GM10266 (cell line): ENCODE data around the gene DYNC1I1.

Experiments used
- DNase-seq: peaks from one replicate; pipeline ENCODE4 v3.0.0; 2012; ENCODE audit errors: extremely low spot score
- TF ChIP-seq, protein P1 (sequence below): IDR thresholded peaks from 2 replicates; pipeline ENCODE4 v1.5.1; 2012; ENCODE audit warnings: mild to moderate bottlenecking, low read depth; ENCODE audit not compliant: control insufficient read depth, insufficient read depth; ENCODE audit errors: missing control alignments

Gene DYNC1I1

DNA sequence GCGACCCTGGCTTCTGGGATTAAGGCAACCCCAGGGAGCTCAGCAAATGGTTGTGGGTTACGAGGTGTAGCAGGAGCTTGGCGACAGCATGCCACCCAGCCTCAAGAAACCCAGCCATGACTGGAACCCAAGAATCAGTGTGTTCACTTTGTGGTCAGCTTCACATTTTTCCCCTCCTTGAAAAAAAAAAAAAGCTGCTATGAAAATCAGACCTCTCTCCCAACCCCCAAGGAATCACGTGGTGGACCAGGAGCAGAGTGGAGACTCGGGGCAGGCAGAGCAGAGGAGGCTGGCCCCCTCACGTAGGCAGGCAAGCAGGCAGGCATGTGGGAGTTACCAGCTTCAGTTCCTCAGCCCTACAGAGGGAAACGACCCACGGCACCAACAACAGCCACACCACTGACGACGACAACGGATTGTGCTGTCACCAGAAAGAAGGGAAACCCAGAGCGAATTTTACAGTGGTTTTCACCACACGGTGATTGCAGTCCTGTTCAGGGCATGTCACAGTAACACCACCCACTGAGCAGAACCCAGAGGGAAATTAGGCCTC, 346.2 kb downstream of the DYNC1I1 start:
- TF ChIP-seq, protein P1, sequence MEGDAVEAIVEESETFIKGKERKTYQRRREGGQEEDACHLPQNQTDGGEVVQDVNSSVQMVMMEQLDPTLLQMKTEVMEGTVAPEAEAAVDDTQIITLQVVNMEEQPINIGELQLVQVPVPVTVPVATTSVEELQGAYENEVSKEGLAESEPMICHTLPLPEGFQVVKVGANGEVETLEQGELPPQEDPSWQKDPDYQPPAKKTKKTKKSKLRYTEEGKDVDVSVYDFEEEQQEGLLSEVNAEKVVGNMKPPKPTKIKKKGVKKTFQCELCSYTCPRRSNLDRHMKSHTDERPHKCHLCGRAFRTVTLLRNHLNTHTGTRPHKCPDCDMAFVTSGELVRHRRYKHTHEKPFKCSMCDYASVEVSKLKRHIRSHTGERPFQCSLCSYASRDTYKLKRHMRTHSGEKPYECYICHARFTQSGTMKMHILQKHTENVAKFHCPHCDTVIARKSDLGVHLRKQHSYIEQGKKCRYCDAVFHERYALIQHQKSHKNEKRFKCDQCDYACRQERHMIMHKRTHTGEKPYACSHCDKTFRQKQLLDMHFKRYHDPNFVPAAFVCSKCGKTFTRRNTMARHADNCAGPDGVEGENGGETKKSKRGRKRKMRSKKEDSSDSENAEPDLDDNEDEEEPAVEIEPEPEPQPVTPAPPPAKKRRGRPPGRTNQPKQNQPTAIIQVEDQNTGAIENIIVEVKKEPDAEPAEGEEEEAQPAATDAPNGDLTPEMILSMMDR, result no peak
- no peak for DNase-seq

DNA sequence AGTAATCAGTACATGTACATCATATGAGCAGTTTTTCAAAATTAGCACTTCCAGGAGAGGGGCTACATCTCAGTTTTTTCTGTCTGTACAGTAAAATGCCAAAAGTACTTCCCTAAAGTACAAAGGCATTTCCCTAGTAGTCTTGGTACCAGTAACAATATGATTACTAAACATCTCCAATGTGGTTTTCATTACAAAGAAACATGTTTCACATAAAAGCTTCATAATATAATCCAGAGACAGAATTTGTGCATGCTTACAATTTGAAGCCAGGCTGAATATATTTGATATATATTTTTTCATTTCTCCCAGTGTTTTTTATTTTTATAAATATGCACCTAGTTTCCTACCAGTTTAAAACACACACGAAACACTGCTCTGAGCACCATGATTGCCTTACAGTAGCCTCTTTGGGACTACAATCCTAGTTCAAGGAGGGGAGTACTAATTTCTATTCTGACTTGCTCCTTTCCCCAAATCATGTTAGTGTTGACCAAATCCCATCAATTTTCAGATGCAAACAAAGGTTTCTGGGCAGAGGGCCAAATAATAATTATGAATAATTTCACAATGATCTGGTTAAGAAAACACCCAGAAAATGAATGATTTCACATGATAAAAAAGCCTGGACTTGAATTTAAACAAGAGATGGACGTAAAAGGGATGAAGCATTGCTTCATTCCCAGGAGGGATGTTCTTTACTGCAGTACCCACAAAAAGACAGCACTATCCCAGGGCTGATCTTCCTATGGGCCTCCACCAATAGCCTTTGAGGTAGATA, 348.3 kb downstream of the DYNC1I1 start:
- TF ChIP-seq, protein P1, result no peak
- no peak for DNase-seq

DNA sequence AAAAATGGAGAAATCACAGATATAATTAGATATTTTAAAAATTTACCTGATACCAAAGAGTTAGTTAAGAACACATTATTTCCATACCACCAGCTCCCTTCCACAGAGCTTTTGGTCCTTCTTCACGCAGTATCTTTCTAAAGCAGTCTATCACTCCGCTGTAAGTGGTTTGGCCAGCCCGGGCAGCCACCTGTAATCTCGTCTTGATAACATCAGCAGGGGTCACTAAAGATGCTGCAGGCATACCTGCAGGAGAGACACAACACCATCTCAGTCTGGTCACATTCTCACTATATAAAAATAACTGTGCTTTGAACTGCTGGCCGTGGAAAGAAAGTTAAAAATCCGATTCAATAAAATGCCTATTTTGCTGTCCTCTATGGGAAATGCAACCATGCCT, 349.4 kb downstream of the DYNC1I1 start:
- TF ChIP-seq, protein P1, result no peak
- DNase-seq, result no peak

DNA sequence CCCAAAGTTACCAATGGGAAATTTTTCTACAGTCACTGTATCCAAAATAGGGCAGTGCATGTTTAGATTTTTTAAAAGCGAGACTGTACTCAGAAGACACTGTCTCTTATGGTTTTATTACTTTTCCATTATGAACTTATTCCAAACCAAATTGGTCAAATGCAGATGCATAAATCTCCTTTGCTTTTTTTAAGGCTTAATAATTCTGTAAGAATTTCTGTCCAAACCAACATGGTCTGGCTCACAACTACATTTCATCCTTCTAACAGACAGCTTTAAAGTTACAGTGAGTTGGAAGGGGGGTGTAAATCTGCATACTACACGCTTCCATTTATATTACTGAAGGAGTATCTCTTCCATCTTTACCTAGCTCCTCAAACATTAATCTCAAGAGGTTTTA, 350.4 kb downstream of the DYNC1I1 start:
- no peak for DNase-seq
- TF ChIP-seq, protein P1, result no peak

DNA sequence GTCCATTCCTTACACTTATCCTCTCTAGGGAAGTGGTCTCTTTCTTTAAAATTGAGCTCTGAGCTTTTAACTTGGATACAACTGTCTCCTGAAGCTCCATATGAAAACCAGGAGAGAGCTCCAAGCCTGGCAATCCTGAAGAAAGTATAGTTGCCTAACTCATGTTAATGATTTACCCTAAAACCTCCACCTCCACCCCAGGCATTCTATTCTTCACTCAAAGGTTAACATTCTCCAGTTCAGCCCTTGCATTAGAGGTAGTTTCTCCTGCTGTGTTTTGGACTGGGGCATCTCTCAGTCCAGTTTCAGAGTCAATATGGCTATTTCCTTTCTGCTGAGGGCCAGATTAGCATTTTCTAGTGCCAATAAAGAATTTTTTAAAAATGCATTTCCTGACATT, 354.0 kb downstream of the DYNC1I1 start:
- no peak for DNase-seq
- TF ChIP-seq, protein P1, result no peak

DNA sequence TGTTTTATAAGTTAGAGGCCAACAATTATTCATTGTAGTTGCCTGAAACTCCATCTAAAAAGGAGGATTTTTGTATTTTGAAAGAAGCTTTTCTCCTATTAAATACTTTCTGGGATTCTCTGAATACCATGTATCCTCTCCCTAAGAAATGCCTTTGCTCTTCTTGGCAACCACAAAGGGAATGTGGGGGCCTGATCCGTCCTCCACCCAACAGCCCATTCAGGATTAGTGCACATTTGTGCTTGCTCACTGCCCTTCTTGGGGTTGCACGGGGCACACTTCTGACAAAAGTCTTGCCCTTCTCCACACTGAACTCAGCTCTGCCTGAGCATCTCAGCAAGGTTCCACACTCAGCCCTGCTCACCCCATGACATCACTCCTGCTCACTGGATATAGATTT, 355.4 kb downstream of the DYNC1I1 start:
- TF ChIP-seq, protein P1, result no peak
- no peak for DNase-seq

DNA sequence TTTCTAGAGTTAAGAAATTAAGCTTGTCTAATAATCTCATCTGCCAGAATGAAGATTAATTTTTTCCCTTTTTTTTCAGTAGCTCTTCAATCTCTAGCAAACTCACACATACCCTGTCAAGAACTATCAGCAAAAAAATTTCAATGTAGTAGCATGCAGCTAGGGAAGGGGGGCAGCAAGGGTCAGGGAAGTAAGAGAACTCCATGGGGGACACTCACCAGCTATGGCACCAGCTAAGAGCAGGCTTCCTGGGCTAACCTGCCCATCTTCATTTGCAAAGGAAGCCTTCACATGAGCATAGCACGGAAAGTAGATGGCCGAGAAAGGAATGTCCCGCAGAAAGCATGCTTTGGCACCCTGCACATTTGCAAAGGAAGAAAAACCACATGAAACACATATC, 359.2 kb downstream of the DYNC1I1 start:
- no peak for DNase-seq

More for the DNA sequence above, 359.2 kb downstream of the DYNC1I1 start:
- TF ChIP-seq, protein P1, result no peak
